Measurements from ENCODE around the gene DAP.

DNA sequence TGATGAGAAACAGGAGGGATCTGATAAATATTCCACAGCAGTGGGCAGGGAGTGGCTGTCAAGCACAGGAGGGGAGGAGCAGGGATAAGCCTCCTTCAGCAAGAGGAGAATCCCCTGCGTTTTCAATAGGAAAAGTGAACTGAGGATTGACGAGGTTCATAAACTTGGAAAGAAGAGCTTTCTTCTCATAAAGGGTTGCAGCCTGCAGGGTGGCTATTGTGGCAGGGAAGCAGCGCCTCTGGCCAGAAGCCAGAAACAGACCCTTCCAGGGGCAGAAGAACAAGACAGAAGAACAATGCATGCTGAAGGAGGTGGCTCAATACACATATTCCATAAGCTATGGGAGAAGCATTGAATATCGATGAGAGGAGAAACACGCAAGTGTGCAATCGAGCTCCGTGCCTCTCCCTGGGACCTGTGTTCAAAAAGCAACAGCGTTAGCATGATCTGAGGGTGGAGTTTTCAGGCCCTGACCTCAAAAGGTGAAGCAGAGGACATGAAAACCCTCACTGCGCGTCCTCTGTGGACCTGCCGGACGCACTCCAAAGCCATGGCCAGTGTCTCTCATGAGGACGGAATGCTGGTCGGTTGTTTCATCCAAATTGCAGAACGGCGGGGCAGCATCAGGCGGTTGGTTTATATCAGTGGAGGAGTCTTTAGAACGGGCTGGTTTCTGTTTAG, 129.6 kb downstream of the DAP start:
- no peak for TF ChIP-seq ZNF274 (IDR thresholded peaks at IDR 0.05; ENCODE audit: low read depth, low read length)
- no peak for TF ChIP-seq YY1 (IDR thresholded peaks at IDR 0.05; ENCODE audit: insufficient read depth, insufficient read length)
- TF ChIP-seq SUZ12 (IDR thresholded peaks at IDR 0.05; ENCODE audit: extremely low read depth, insufficient read depth, insufficient read length), result no peak

Measured in NT2/D1 (cell line).